Bronchial smooth muscle cell (primary cell): Measurements from ENCODE around the gene SOWAHB. TPM values are rescaled to one million over a fixed set of nuclear protein-coding genes. Genes with fewer than 3 reads are reported as not detected.

Source experiments
- total RNA-seq: library from RNA; depleted of rRNA; stranded (reverse); fragments of >200 nt; gene quantifications from 2 replicates; pipeline ENCODE4 v1.2.1, GENCODE V29; 2014

The SOWAHB gene, protein sequence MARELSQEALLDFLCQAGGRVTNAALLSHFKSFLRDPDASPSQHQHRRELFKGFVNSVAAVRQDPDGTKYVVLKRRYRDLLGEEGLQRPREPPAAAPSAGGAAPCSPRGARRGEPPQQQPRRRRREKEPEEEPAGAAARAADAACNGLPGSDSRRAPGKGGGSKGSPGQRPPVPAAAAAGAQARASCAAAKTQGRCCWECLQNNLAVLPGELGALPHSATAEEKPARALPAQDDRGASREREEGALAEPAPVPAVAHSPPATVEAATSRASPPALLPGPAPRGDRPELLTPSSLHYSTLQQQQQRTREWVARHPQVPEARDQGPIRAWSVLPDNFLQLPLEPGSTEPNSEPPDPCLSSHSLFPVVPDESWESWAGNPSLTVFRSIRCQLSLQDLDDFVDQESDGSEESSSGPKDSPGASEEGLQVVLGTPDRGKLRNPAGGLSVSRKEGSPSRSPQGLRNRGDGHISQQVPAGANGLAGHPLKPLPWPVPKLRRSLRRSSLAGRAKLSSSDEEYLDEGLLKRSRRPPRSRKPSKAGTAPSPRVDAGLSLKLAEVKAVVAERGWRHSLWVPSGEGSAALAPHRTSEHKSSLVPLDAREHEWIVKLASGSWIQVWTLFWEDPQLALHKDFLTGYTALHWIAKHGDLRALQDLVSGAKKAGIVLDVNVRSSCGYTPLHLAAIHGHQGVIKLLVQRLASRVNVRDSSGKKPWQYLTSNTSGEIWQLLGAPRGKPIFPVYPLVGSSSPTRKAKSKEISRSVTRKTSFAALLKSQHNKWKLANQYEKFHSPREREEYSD
- total RNA-seq, result not detected in 2 replicates

DNA sequence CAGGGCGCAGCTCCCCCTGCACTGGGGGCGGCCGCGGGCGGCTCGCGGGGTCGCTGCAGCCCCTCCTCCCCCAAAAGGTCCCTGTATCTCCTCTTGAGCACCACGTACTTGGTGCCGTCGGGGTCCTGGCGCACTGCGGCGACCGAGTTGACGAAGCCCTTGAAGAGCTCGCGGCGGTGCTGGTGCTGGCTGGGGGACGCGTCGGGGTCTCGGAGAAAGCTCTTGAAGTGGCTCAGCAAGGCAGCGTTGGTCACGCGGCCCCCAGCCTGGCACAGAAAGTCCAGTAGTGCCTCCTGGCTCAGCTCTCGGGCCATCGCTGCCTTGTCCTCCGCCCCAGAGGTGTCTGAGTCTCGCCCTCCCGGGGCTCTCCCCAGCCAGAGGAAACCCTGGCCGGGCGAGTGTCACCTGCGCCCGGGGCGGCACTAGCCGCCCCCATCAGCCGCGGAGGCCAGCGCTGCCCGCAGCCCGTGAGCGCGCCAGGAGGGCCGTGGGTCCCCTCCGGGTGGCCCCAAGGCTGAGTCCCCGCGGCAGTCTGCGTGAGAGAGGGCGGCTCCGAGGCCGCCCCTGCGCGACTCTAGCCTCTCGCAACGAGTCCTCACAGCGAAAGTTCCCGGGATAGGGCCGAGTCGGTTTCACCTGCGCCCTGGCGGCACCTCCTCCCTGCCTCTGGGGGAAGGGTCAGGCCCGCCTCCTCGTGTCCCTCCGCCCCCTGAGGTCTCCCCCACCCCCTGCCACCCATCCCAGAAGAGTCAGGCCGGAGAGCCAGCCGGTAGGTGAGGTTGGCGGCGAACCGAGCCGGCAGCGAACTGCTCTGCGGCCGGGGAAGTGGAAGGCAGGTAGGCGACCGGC lies at the start of gene SOWAHB:
Gene SOWAHB, minus strand, starts transcription at position 609 of the 849 bp plus-strand sequence. Its CDS starts 295 bp downstream, at position 314.

Other genes starting within 250 kb of the SOWAHB start
- gene SEPTIN11, start 51.6 kb upstream of the SOWAHB start, total RNA-seq, result 326 and 369 TPM in 2 replicates
- gene CCNI, start 177.8 kb upstream of the SOWAHB start, total RNA-seq, result 96.3 and 185 TPM in 2 replicates